ENCODE results near the gene EEIG1. TPM values are rescaled to one million over a fixed set of nuclear protein-coding genes. Genes with fewer than 3 reads are reported as not detected.

EEIG1 gene
- total and polyA plus RNA-seq, 2 of the 4 experiments (the other 2 are of a cell fraction), result 1.1 to 23.2 TPM

- Histone ChIP-seq H3K56ac (ENCODE audit: extremely low read depth, insufficient read depth, low read length) (no peak overlapping the region), H3K9ac (ENCODE audit: low read depth, low read length) (no peak overlapping the region), H3K14ac (replicated peaks; ENCODE audit: low read depth, low read length) (0 out of 2 replicates have a peak overlapping the region, but pooled peaks have one; percentile 2), H2BK120ac (ENCODE audit: low read depth, low read length) (no peak overlapping the region), H3K9me3 (ENCODE audit: control insufficient read depth, insufficient read depth, low read length) (no peaks in the 10 kb centered on the region), H3K9me1 (ENCODE audit: insufficient read depth, low read length) (no peaks in the 10 kb centered on the region), H3K27me3 (ENCODE audit: control insufficient read depth, insufficient read depth, low read length) (no peaks in the 10 kb centered on the region), H2BK15ac (ENCODE audit: low read depth, low read length) (no peak overlapping the region), H3K23ac (ENCODE audit: low read depth, low read length) (no peak overlapping the region), H4K5ac (ENCODE audit: low read depth, low read length) (no peak overlapping the region), H4K91ac (ENCODE audit: insufficient read depth, low read depth, low read length) (no peak overlapping the region), H2AFZ (replicated peaks; ENCODE audit: low read length, poor library complexity) (peak overlapping the region; percentile 61), H2BK5ac (ENCODE audit: low read depth, low read length, poor library complexity, severe bottlenecking) (no peak overlapping the region), H3K36me3 (ENCODE audit: control insufficient read depth, insufficient read depth, low read length) (no peaks in the 10 kb centered on the region), H3K79me1 (ENCODE audit: low read depth in 1 of 2, low read length in 2 of 2) (no peaks in the 10 kb centered on the region), H3K4me2 (ENCODE audit: low read depth, low read length) (no peak overlapping the region), H2BK20ac (ENCODE audit: low read depth, low read length) (no peak overlapping the region), H2AK9ac (replicated peaks; ENCODE audit: low read depth, low read length, poor library complexity) (no peak overlapping the region), H3K18ac (ENCODE audit: low read depth, low read length) (no peak overlapping the region), H3K4me1 (ENCODE audit: control insufficient read depth, insufficient read depth, low read length) (no peaks in the 10 kb centered on the region), H4K20me1 (ENCODE audit: insufficient read depth, low read length) (no peaks in the 10 kb centered on the region), H4K8ac (ENCODE audit: low read depth in 2 of 2, low read length in 2 of 2) (no peak overlapping the region), H3K4me3 (ENCODE audit: insufficient read depth, low read depth, low read length) (no peak overlapping the region), H3K27ac (ENCODE audit: insufficient read depth, low read length) (no peak overlapping the region), H3K4ac (ENCODE audit: low read depth, low read length) (no peak overlapping the region), H2AK5ac (ENCODE audit: low read depth, low read length) (no peak overlapping the region)
- BruUV-seq (replicated peaks), result no TSS peak
- 0 out of 2 replicates have a peak, but pooled peaks have one; percentile 37 for ATAC-seq (ENCODE audit: low read depth)
- ChIA-PET POLR2A (ENCODE audit: unreplicated experiment) (no interaction called here), CTCF (no interaction called here)
- WGBS, 2 experiments (ENCODE audit: extremely low coverage in 2 of 2, insufficient read length in 1 of 2), result 70% methylated on average over 3 of the region's 9 CpGs; no CpG with 5 or more reads in 1 of the 2 experiments
- intact Hi-C loops (cut with micrococcal nuclease) (no loop called here), in situ Hi-C loops (cut with MboI; ENCODE audit: low sequenced_read_pairs) (no loop called here), dilution Hi-C loops (cut with HindIII; ENCODE audit: low sequenced_read_pairs, unreplicated experiment) (no loop called here)
- no peak for DNase-seq
- no peak for TF ChIP-seq MAZ (IDR thresholded peaks at IDR 0.05; ENCODE audit: borderline replicate concordance, low read depth, low read length)
- TF ChIP-seq NFE2L2 (IDR thresholded peaks at IDR 0.05; ENCODE audit: low read depth, low read length), result no peak
- TF ChIP-seq CHD1 (IDR thresholded peaks at IDR 0.05; ENCODE audit: low read depth, low read length), result no peak
- TF ChIP-seq FOS (IDR thresholded peaks at IDR 0.05; ENCODE audit: low read depth, low read length), result no peak
- TF ChIP-seq CEBPB (IDR thresholded peaks at IDR 0.05; ENCODE audit: low read depth, low read length), result no peak; the same call in 1 of the 2 replicates
- TF ChIP-seq MXI1 (IDR thresholded peaks at IDR 0.05; ENCODE audit: borderline replicate concordance, low read depth, low read length), result no peak
- TF ChIP-seq, protein P1, sequence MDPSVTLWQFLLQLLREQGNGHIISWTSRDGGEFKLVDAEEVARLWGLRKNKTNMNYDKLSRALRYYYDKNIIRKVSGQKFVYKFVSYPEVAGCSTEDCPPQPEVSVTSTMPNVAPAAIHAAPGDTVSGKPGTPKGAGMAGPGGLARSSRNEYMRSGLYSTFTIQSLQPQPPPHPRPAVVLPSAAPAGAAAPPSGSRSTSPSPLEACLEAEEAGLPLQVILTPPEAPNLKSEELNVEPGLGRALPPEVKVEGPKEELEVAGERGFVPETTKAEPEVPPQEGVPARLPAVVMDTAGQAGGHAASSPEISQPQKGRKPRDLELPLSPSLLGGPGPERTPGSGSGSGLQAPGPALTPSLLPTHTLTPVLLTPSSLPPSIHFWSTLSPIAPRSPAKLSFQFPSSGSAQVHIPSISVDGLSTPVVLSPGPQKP (IDR thresholded peaks at IDR 0.05; ENCODE audit: borderline replicate concordance, low read depth, low read length), result no peak
- no peak for TF ChIP-seq RCOR1 (IDR thresholded peaks at IDR 0.05; ENCODE audit: insufficient replicate concordance, low read length)
- no peak for TF ChIP-seq CTCF (conservative IDR thresholded peaks at IDR 0.05; ENCODE audit: low read depth, low read length)
- no peak for TF ChIP-seq SMC3 (IDR thresholded peaks at IDR 0.05; ENCODE audit: low read depth, low read length)
These were observed 6.4 kb upstream of the EEIG1 start for GRCh38 chr9:127987103-127987614.
